ENCODE results near the gene OSR1.
"Not testable (repeated sequence)": the region's sequence is repeated elsewhere in the genome, so short reads cannot be mapped to it uniquely, and the experiment has no call there.

The OSR1 gene

GRCh38 chr2:19332503-19332902 lies 25.9 kb downstream of the OSR1 start:
- no peak for DNase-seq (ENCODE audit: low spot score)

GRCh38 chr2:19331450-19331849 lies 27.0 kb downstream of the OSR1 start:
- no peak for DNase-seq (ENCODE audit: low spot score)

GRCh38 chr2:19330436-19330835 lies 28.0 kb downstream of the OSR1 start:
- DNase-seq (ENCODE audit: low spot score): no peak

GRCh38 chr2:19329445-19329844 lies 29.0 kb downstream of the OSR1 start:
- no peak for DNase-seq (ENCODE audit: low spot score)

GRCh38 chr2:19327496-19327895 lies 30.9 kb downstream of the OSR1 start:
- DNase-seq (ENCODE audit: low spot score): no peak

GRCh38 chr2:19321946-19322345 lies 36.5 kb downstream of the OSR1 start:
- DNase-seq (ENCODE audit: low spot score): no peak

- DNase-seq (ENCODE audit: low spot score): no peak
Observed at GRCh38 chr2:19320813-19321212, 37.6 kb downstream of the OSR1 start.

- DNase-seq (ENCODE audit: low spot score): no peak
Observed at GRCh38 chr2:19319698-19320097, 38.7 kb downstream of the OSR1 start.

GRCh38 chr2:19319064-19319463 lies 39.4 kb downstream of the OSR1 start:
- no peak for DNase-seq (ENCODE audit: low spot score)

- DNase-seq (ENCODE audit: low spot score): no peak
Observed at GRCh38 chr2:19313553-19313952, 44.9 kb downstream of the OSR1 start.

- DNase-seq (ENCODE audit: low spot score): no peak
Observed at GRCh38 chr2:19312949-19313348, 45.5 kb downstream of the OSR1 start.

GRCh38 chr2:19306065-19306464 lies 52.4 kb downstream of the OSR1 start:
- DNase-seq (ENCODE audit: low spot score): not testable (repeated sequence)

GRCh38 chr2:19305400-19306055 lies 52.9 kb downstream of the OSR1 start:
- peak; percentile 43 for DNase-seq (ENCODE audit: low spot score)

- no peak for DNase-seq (ENCODE audit: low spot score)
Observed at GRCh38 chr2:19301706-19302105, 56.7 kb downstream of the OSR1 start.
